ENCODE results near the gene OTOP3. TPM values are rescaled to one million over a fixed set of nuclear protein-coding genes. Genes with fewer than 3 reads are reported as not detected.

OTOP3 gene
- total RNA-seq, 1 donor from 2014 or later = not detected

DNA sequence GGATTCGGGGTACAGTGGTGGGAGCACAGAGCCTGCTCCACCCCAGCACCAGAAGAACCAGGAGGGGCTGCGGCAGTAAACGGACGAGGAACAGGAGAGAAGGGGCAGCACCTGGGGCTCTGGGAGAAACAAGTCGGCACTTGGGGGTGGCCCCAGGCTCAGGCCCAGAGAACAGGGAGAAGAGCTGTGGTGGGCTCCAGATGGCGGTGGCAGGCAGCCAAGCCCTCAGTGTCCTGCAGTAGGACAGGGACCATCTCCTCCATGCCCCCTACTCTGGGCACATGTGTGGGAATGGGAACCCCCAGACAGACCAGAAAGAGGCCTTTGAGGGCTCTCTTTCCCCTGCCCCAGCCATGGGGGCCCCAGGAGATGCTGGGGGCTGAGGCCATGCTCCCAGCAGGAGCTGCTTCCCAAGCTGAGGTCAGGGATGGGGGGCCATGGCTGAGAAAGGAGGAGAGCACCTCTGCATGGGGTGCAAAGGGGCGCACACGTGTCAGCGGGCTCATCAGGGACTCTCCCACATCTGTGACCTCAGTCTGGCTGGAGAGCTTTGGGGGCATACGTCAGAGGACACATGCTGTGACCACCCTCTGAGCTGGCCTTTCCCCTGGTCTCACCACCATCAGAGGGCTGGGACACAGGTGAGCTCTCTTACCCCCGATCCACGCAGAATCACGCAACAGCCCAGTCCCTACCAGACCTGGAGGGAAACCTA lies 19.4 kb upstream of the OTOP3 start:
- H3K4me1 Mint-ChIP-seq = no peaks in the 10 kb centered on the region
- no peak overlapping the region for H3K27ac Mint-ChIP-seq (ENCODE audit: unreplicated experiment)
- no peaks in the 10 kb centered on the region for H3K36me3 Mint-ChIP-seq (ENCODE audit: low read depth)
- no peak overlapping the region for H3K4me3 Mint-ChIP-seq
- H3K27me3 Mint-ChIP-seq (ENCODE audit: low read depth) = peaks cover 18% of the 10 kb centered on the region
- no peaks in the 10 kb centered on the region for H3K9me3 Mint-ChIP-seq
- DNase-seq (ENCODE audit: low read depth, low spot score) = no peak
- TF ChIP-seq, protein P1, sequence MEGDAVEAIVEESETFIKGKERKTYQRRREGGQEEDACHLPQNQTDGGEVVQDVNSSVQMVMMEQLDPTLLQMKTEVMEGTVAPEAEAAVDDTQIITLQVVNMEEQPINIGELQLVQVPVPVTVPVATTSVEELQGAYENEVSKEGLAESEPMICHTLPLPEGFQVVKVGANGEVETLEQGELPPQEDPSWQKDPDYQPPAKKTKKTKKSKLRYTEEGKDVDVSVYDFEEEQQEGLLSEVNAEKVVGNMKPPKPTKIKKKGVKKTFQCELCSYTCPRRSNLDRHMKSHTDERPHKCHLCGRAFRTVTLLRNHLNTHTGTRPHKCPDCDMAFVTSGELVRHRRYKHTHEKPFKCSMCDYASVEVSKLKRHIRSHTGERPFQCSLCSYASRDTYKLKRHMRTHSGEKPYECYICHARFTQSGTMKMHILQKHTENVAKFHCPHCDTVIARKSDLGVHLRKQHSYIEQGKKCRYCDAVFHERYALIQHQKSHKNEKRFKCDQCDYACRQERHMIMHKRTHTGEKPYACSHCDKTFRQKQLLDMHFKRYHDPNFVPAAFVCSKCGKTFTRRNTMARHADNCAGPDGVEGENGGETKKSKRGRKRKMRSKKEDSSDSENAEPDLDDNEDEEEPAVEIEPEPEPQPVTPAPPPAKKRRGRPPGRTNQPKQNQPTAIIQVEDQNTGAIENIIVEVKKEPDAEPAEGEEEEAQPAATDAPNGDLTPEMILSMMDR (conservative IDR thresholded peaks at IDR 0.05) = no peak

DNA sequence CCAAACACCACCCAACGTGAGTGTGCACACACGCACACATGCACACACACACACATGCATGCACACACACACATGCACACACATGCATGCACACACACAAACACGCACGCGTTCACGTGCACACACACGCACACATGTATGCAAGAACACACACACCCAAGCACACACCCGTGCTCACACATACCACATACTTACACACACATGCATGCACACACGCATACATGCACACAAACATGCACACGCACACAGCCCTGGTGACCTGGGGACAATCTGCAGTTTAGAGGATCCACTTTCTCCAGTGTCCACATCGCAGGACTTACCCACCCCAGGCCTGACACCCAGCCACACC lies 18.9 kb upstream of the OTOP3 start:
- Mint-ChIP-seq H3K36me3 (ENCODE audit: low read depth) (no peaks in the 10 kb centered on the region), H3K9me3 (no peaks in the 10 kb centered on the region), H3K4me3 (no peak overlapping the region), H3K27ac (ENCODE audit: unreplicated experiment) (no peak overlapping the region), H3K27me3 (ENCODE audit: low read depth) (peaks cover 20% of the 10 kb centered on the region), H3K4me1 (no peaks in the 10 kb centered on the region)
- no peak for DNase-seq (ENCODE audit: low read depth, low spot score)
- TF ChIP-seq, protein P1 (conservative IDR thresholded peaks at IDR 0.05) = no peak

DNA sequence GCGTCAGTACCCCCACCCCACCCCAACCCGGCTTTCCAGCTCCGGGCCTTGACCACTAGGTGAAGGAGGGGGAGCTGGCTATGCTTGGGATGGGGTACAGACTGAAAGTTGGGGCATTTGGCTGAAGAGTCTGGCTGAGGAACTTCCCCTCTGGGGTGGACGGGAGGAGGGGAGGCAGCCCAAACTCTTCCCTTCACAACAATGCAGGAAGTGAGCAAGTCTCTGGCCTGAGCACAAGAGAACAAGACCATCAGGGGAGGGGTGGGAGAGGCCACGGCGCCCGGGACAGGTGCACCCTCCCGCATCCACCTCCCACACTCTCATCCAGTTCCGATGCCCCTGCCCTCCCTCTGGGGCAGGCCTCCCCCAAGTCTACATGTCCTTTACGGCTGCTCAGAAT lies 18.3 kb upstream of the OTOP3 start:
- H3K27me3 Mint-ChIP-seq (ENCODE audit: low read depth) = peaks cover 24% of the 10 kb centered on the region
- H3K36me3 Mint-ChIP-seq (ENCODE audit: low read depth) = no peaks in the 10 kb centered on the region
- no peak overlapping the region for H3K27ac Mint-ChIP-seq (ENCODE audit: unreplicated experiment)
- no peak overlapping the region for H3K4me3 Mint-ChIP-seq
- H3K4me1 Mint-ChIP-seq = no peaks in the 10 kb centered on the region
- TF ChIP-seq, protein P1 (conservative IDR thresholded peaks at IDR 0.05) = no peak
- H3K9me3 Mint-ChIP-seq = no peaks in the 10 kb centered on the region
- DNase-seq (ENCODE audit: low read depth, low spot score) = no peak

DNA sequence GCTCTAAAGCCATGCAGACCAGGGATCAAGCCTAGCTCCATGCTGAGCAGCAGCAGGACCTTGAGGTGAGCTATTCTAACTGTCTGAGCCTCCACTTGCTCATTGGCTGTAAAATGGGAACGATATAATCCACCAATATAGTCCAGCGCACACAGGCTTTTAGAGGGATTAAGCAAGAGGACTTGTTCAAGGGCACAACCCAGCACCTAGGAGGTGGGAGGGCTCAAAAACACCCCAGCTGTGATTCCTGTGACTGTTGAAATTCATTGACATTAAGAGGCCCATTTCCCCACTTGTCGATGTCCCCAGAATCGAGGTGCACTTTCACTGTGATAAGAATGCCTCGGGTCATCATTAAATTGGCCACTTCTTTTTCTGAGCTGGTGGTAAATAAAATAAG lies 16.8 kb upstream of the OTOP3 start:
- TF ChIP-seq, protein P1 (conservative IDR thresholded peaks at IDR 0.05) = no peak
- Mint-ChIP-seq H3K9me3 (no peaks in the 10 kb centered on the region), H3K4me1 (no peaks in the 10 kb centered on the region), H3K27me3 (ENCODE audit: low read depth) (peaks cover 37% of the 10 kb centered on the region), H3K36me3 (ENCODE audit: low read depth) (no peaks in the 10 kb centered on the region), H3K4me3 (no peak overlapping the region), H3K27ac (ENCODE audit: unreplicated experiment) (peak overlapping the region; percentile 9)
- DNase-seq (ENCODE audit: low read depth, low spot score) = no peak

DNA sequence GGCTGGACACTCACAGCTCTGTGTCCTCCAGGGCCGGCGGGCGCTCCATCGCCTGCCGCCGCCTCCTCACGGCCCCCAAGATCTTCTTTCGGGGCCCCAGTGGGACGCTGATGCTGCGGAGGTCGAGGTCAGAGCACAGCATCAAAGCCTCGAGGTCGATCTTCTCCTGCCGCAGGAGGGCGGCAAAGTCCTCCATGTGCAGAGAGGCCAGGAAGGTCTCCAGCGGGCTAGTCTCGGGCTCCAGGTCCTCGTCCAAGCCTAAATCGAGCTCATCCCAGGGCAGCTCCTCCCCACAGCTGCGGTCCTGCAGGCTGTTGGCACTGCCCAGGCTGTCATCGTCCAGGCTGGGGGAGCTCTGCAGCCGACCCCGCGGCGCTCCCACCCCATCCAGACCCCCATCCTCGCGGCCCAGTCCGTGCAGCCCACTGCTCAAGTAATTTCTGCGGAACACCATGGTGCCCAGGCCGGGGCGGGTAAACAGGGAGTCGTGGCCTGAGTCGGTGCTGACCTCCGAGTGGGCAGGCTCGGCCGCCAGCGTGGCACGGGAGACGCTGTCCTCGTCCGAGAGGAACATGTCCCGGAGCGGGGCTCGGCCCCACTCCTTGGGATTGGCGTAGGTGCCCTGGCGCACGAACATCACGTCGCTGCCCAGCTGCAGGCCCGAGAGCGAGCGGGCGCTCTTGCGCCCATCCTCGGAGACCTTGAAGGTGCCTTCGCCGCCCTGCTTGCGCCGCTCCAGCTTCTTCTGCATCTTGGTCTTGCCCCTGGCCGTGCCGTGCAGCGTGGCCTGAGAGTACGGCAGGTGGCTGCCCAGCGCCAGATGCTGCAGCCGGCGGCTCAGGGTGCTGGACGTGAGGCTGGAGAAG lies 16.0 kb upstream of the OTOP3 start:
- Mint-ChIP-seq H3K4me3 (no peak overlapping the region), H3K27me3 (ENCODE audit: low read depth) (peaks cover 43% of the 10 kb centered on the region), H3K9me3 (no peaks in the 10 kb centered on the region), H3K27ac (ENCODE audit: unreplicated experiment) (no peak overlapping the region), H3K4me1 (no peaks in the 10 kb centered on the region), H3K36me3 (ENCODE audit: low read depth) (no peaks in the 10 kb centered on the region)
- no peak for DNase-seq (ENCODE audit: low read depth, low spot score)
- TF ChIP-seq, protein P1 (conservative IDR thresholded peaks at IDR 0.05) = peak; percentile 27
